ENCODE data around the gene RAB27A. TPM values are rescaled to one million over a fixed set of nuclear protein-coding genes. Genes with fewer than 3 reads are reported as not detected.
A peak's percentile ranks its signal among the peaks of the same experiment; 100 is the strongest.

RAB27A gene
- total RNA-seq, 2 donors from 2014 or later, result 27.6 to 50.6 TPM

DNA sequence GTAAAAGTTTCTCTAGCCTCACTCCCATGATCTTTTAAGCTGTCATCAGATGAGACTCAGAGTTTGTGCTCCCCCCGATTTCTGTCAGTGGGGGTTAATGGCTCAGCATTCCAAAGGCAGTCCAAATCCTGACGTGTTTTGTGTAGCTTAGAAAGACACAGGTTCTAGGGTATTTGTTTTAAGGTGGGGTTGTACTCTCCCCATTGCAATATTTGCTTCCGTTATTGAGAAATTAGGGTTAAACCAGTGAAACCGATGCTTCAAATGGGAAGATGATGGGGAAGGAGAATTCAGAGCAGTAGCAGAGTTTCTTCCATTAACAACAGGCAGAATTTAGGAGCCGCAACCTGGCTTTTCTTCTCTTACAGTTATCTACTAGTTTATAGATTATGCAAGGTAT, 32.9 kb upstream of the RAB27A start:
- intact Hi-C loops (cut with DNase I), result no loop called here
- no peak overlapping the region for H3K27ac ChIP-seq
- WGBS, result 74% methylated on average over 5 of the region's 5 CpGs
- no peaks in the 10 kb centered on the region for H3K9me3 ChIP-seq
- no peaks in the 10 kb centered on the region for H3K36me3 ChIP-seq
- DNase-seq (ENCODE audit: low spot score), result no peak
- H3K27me3 ChIP-seq (replicated peaks; ENCODE audit: insufficient read depth), result no peaks in the 10 kb centered on the region
- no peaks in the 10 kb centered on the region for H3K4me1 ChIP-seq (replicated peaks)
- TF ChIP-seq, protein P1, sequence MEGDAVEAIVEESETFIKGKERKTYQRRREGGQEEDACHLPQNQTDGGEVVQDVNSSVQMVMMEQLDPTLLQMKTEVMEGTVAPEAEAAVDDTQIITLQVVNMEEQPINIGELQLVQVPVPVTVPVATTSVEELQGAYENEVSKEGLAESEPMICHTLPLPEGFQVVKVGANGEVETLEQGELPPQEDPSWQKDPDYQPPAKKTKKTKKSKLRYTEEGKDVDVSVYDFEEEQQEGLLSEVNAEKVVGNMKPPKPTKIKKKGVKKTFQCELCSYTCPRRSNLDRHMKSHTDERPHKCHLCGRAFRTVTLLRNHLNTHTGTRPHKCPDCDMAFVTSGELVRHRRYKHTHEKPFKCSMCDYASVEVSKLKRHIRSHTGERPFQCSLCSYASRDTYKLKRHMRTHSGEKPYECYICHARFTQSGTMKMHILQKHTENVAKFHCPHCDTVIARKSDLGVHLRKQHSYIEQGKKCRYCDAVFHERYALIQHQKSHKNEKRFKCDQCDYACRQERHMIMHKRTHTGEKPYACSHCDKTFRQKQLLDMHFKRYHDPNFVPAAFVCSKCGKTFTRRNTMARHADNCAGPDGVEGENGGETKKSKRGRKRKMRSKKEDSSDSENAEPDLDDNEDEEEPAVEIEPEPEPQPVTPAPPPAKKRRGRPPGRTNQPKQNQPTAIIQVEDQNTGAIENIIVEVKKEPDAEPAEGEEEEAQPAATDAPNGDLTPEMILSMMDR (IDR thresholded peaks at IDR 0.05), result no peak
- H3K4me3 ChIP-seq, result no peak overlapping the region

DNA sequence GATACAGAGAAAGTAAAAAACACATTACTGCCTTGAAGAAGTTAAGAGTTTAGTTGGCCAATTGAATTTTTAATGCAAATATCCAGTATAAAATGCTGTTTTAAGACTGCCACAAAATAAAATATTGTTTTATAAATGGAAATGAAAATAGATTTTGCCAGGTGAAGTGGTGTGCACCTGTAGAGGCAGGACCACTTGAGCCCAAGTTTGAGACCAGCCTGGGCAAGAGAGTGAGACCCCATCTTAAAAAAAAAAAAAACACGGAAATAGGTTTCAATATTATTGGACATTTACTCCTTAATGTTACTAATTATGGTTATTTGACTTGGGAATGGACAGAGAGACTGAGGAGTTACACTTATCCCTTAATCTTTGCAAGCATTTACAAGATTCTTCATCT, 31.4 kb upstream of the RAB27A start:
- intact Hi-C loops (cut with DNase I), result no loop called here
- Histone ChIP-seq H3K4me1 (replicated peaks) (no peaks in the 10 kb centered on the region), H3K4me3 (no peak overlapping the region), H3K36me3 (no peaks in the 10 kb centered on the region), H3K9me3 (no peaks in the 10 kb centered on the region), H3K27me3 (replicated peaks; ENCODE audit: insufficient read depth) (no peaks in the 10 kb centered on the region), H3K27ac (no peak overlapping the region)
- WGBS, result 95% methylated on average over 1 of the region's 1 CpG
- DNase-seq (ENCODE audit: low spot score), result no peak
- no peak for TF ChIP-seq POLR2A (IDR thresholded peaks at IDR 0.05)
- TF ChIP-seq POLR2AphosphoS5 (IDR thresholded peaks at IDR 0.05), result no peak
- TF ChIP-seq, protein P1 (IDR thresholded peaks at IDR 0.05), result no peak

DNA sequence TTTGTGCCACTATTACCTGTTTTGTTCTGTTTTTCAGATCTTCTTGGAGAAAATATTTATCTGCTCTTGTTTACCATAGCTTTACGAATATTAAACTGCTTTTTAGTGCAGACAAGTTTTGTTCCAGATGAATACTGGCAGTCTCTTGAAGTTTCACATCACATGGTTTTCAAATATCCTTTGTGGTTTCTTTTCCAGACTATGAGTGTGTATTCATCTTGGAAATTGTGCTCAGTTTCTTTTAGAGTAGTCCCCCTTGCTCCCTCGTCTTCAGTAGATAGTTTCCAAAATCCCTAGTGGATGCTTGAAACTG, 30.6 kb upstream of the RAB27A start:
- no peak overlapping the region for H3K27ac ChIP-seq
- TF ChIP-seq POLR2A (IDR thresholded peaks at IDR 0.05), result no peak
- TF ChIP-seq, protein P1 (IDR thresholded peaks at IDR 0.05), result no peak
- TF ChIP-seq POLR2AphosphoS5 (IDR thresholded peaks at IDR 0.05), result no peak
- no peaks in the 10 kb centered on the region for H3K36me3 ChIP-seq
- WGBS, result 23% methylated on average over 2 of the region's 2 CpGs
- intact Hi-C loops (cut with DNase I), result no loop called here
- DNase-seq (ENCODE audit: low spot score), result no peak
- H3K9me3 ChIP-seq, result no peaks in the 10 kb centered on the region
- H3K27me3 ChIP-seq (replicated peaks; ENCODE audit: insufficient read depth), result no peaks in the 10 kb centered on the region
- H3K4me1 ChIP-seq (replicated peaks), result no peaks in the 10 kb centered on the region
- H3K4me3 ChIP-seq, result no peak overlapping the region

DNA sequence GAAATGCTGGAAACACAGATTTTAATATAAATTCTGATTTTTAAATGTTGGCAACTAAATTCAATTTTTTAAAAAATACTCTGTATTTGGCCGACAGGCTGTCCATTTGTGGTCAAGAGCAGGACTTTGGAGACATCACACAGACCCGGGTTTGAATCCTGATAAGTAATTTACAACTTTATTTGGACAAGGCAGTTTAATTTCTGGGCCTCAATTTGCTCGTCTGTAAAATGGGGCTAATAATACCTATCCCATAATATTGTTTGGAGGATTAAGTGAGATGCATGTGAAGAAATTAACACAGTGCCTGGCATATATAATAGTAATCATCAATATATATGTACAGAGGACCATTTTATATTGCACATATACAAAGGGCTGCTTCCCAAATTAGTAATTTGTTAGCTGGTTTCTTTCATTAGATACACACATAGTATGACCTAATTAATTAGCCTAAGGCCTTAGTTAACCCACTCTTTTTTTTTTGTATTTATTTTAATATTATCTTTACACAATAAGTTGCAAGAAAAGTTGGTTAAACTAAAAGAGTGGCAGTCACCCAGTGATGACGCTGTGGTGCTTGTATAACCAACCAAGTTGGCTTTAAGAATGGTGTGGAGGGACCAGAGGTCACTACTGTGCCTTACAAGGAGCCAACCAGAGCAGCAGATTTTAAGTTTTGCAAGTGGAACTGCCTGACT, 30.1 kb upstream of the RAB27A start:
- Histone ChIP-seq H3K36me3 (no peaks in the 10 kb centered on the region), H3K4me3 (peak overlapping the region; percentile 68 to 78), H3K27me3 (replicated peaks; ENCODE audit: insufficient read depth) (no peaks in the 10 kb centered on the region), H3K4me1 (replicated peaks) (no peaks in the 10 kb centered on the region), H3K27ac (peak overlapping the region; percentile 80 to 86), H3K9me3 (no peaks in the 10 kb centered on the region)
- TF ChIP-seq POLR2AphosphoS5 (IDR thresholded peaks at IDR 0.05), result no peak
- TF ChIP-seq, protein P1 (IDR thresholded peaks at IDR 0.05), result no peak
- TF ChIP-seq POLR2A (IDR thresholded peaks at IDR 0.05), result no peak
- DNase-seq (ENCODE audit: low spot score), result no peak
- 51% methylated on average over 4 of the region's 4 CpGs for WGBS
- intact Hi-C loops (cut with DNase I), result no loop called here

Data from prostate gland (tissue), 2 donors.